HepG2 (cell line): ENCODE measurements around the gene LAMB2. TPM values are rescaled to one million over a fixed set of nuclear protein-coding genes. Genes with fewer than 3 reads are reported as not detected.

Experiments used
- GFI1 ChIP-seq: sonication (generic); formaldehyde crosslinking; IDR thresholded peaks from 2 replicates; pipeline ENCODE4 v1.5.0; 2020; ENCODE audit warnings: missing genetic modification reagents, mild to moderate bottlenecking, borderline replicate concordance
- HOXA5 ChIP-seq: sonication (generic); formaldehyde crosslinking; IDR thresholded peaks from 2 replicates; pipeline ENCODE4 v1.4.0; 2020; ENCODE audit warnings: missing genetic modification reagents
- KLF12 ChIP-seq: sonication (generic); formaldehyde crosslinking; IDR thresholded peaks from 2 replicates; pipeline ENCODE4 v1.4.0; 2020; ENCODE audit warnings: missing genetic modification reagents, borderline replicate concordance
- RAD21 ChIP-seq: fragments of 450-650 bp; formaldehyde crosslinking; IDR thresholded peaks from 2 replicates; pipeline ENCODE4 v1.5.0; 2020; ENCODE audit warnings: mild to moderate bottlenecking
- RORA ChIP-seq: sonication (generic); formaldehyde crosslinking; IDR thresholded peaks from 2 replicates; pipeline ENCODE4 v1.5.0; 2020; ENCODE audit warnings: mild to moderate bottlenecking, missing genetic modification reagents, moderate library complexity
- SCMH1 ChIP-seq: sonication (generic); formaldehyde crosslinking; IDR thresholded peaks from 2 replicates; pipeline ENCODE4 v1.9.0; 2021; ENCODE audit warnings: missing genetic modification reagents, mild to moderate bottlenecking, borderline replicate concordance
- SMARCE1 ChIP-seq: fragments of 450-650 bp; IDR thresholded peaks from 2 replicates; pipeline ENCODE4 v1.6.1; 2017; ENCODE audit warnings: borderline replicate concordance
- SYNCRIP ChIP-seq: fragments of 200-400 bp; formaldehyde crosslinking; IDR thresholded peaks from 2 replicates; pipeline ENCODE4 v1.6.1; 2018; ENCODE audit warnings: mild to moderate bottlenecking, low read depth, low read length; ENCODE audit not compliant: insufficient read depth
- ZBTB1 ChIP-seq: sonication (generic); formaldehyde crosslinking; IDR thresholded peaks from 2 replicates; pipeline ENCODE4 v1.4.0; 2020; ENCODE audit warnings: missing genetic modification reagents, borderline replicate concordance
- ZFP1 ChIP-seq: IDR thresholded peaks from 2 replicates; pipeline ENCODE4 v1.6.1; 2016
- ZFX ChIP-seq: sonication (generic); formaldehyde crosslinking; IDR thresholded peaks from 2 replicates; pipeline ENCODE4 v1.4.0; 2020; ENCODE audit warnings: mild to moderate bottlenecking, low read depth, missing genetic modification reagents, moderate library complexity
- ZHX1 ChIP-seq: sonication (generic); formaldehyde crosslinking; IDR thresholded peaks from 2 replicates; pipeline ENCODE4 v1.8.1; 2022; ENCODE audit warnings: low read depth, mild to moderate bottlenecking, missing genetic modification reagents
- ZNF101 ChIP-seq: sonication (generic); formaldehyde crosslinking; IDR thresholded peaks from 2 replicates; pipeline ENCODE4 v1.4.0; 2020; ENCODE audit warnings: mild to moderate bottlenecking, low read depth, missing genetic modification reagents, borderline replicate concordance
- ZNF143 ChIP-seq: sonication (generic); formaldehyde crosslinking; IDR thresholded peaks from 2 replicates; pipeline ENCODE4 v1.4.0; 2020; ENCODE audit warnings: missing genetic modification reagents
- ZNF430 ChIP-seq: sonication (generic); formaldehyde crosslinking; IDR thresholded peaks from 2 replicates; pipeline ENCODE4 v1.9.0; 2021; ENCODE audit warnings: mild to moderate bottlenecking, missing genetic modification reagents
- ZNF567 ChIP-seq: sonication (generic); formaldehyde crosslinking; IDR thresholded peaks from 2 replicates; pipeline ENCODE4 v1.8.1; 2023; ENCODE audit warnings: mild to moderate bottlenecking, missing genetic modification reagents, borderline replicate concordance
- ZNF607 ChIP-seq: sonication (generic); formaldehyde crosslinking; IDR thresholded peaks from 2 replicates; pipeline ENCODE4 v1.5.1; 2020; ENCODE audit warnings: missing genetic modification reagents, mild to moderate bottlenecking, borderline replicate concordance
- ZNF615 ChIP-seq: sonication (generic); formaldehyde crosslinking; IDR thresholded peaks from 2 replicates; pipeline ENCODE4 v1.5.0; 2020; ENCODE audit warnings: mild to moderate bottlenecking, missing genetic modification reagents, borderline replicate concordance
- ZNF766 ChIP-seq: sonication (generic); formaldehyde crosslinking; IDR thresholded peaks from 2 replicates; pipeline ENCODE4 v1.5.0; 2020; ENCODE audit warnings: missing genetic modification reagents, borderline replicate concordance
- ZSCAN30 ChIP-seq: sonication (generic); formaldehyde crosslinking; IDR thresholded peaks from 2 replicates; pipeline ENCODE4 v1.5.0; 2020; ENCODE audit warnings: mild to moderate bottlenecking, missing genetic modification reagents
- polyA plus RNA-seq, 8 experiments: library from polyadenylated mRNA; depleted of rRNA in 3 of 8; stranded (reverse) in 7 of 8; unstranded in 1 of 8; fragments of >200 nt; fragmentation: Illumina TruSeq in 4 of 8; extraction: Trizol in 4 of 8; gene quantifications; 2 replicates each; pipeline versions ENCODE4 v1.2.1 to v1.2.3, GENCODE V29; 2011 to 2016; ENCODE audit warnings: low read depth in 4 of 8, missing spikeins in 1 of 8, mixed read lengths in 1 of 8; ENCODE audit not compliant: insufficient read depth in 1 of 8
- total RNA-seq, 5 experiments: library from RNA; depleted of rRNA; stranded (reverse); fragments of >200 nt; fragmentation: Illumina TruSeq; extraction: Trizol; gene quantifications; 2 replicates each; pipeline ENCODE4 v1.2.3, GENCODE V29; 2016; ENCODE audit warnings: low read depth in 1 of 5

Gene LAMB2
- total and polyA plus RNA-seq, 2 of the 13 experiments (the other 11 are each of a cell fraction or from before 2014, with no cell fraction given), result 208 to 443 TPM

GRCh38 chr3:49092938-49093852, 39.7 kb downstream of the LAMB2 start (continued):
- peak; percentile 39; the same call in 1 of the 2 replicates for TF ChIP-seq ZNF430
- peak; percentile 80 for TF ChIP-seq ZNF615 (CRISPR knock-in tag)
- TF ChIP-seq HOXA5, result 0 out of 2 replicates have a peak, but pooled peaks have one; percentile 26
- no peak for TF ChIP-seq ZBTB1 (CRISPR knock-in tag)
- TF ChIP-seq ZNF143 (CRISPR knock-in tag), result no peak
- TF ChIP-seq RAD21 (CRISPR knock-in tag), result 0 out of 2 replicates have a peak, but pooled peaks have one; percentile 6
- no peak for TF ChIP-seq ZFP1 (CRISPR knock-in tag)
- no peak for TF ChIP-seq SCMH1
- no peak for TF ChIP-seq RORA (CRISPR knock-in tag)
- TF ChIP-seq ZHX1 (CRISPR knock-in tag), result no peak
- no peak for TF ChIP-seq ZNF766 (CRISPR knock-in tag)
- no peak for TF ChIP-seq ZNF607 (CRISPR knock-in tag)
- TF ChIP-seq ZNF101 (CRISPR knock-in tag), result no peak
- TF ChIP-seq SYNCRIP, result no peak
- TF ChIP-seq ZNF567 (CRISPR knock-in tag), result no peak; the same call in 1 of the 2 replicates
- TF ChIP-seq ZFX, result 0 out of 2 replicates have a peak, but pooled peaks have one; percentile 3
- TF ChIP-seq SMARCE1, result no peak
- TF ChIP-seq ZSCAN30 (CRISPR knock-in tag), result no peak
- TF ChIP-seq GFI1 (CRISPR knock-in tag), result no peak
- no peak for TF ChIP-seq KLF12 (CRISPR knock-in tag)
